Heart right ventricle (tissue), 16 donors: Measurements from ENCODE around the gene DGKD. TPM values are rescaled to one million over a fixed set of nuclear protein-coding genes. Genes with fewer than 3 reads are reported as not detected.

Experiments
- ATAC-seq, 8 donors: fragments of 200-7000 bp; cut with Tn5 transposase; one replicate each; pipeline ENCODE4 v1.9.1; 2020; ENCODE audit warnings: mild to moderate bottlenecking in 8 of 8, moderate library complexity in 8 of 8, moderate number of reproducible peaks in 1 of 8
- DNase-seq, 2 donors: peaks; one replicate each; pipeline ENCODE4 v3.0.0-alpha.2; 2020
- H3K27ac ChIP-seq, 10 donors: fragments of 200-600 bp; sonication (generic) in 2 of 10; one replicate each; pipeline versions ENCODE4 v1.5.0 to v1.8.0; 2020 to 2022; ENCODE audit warnings: mild to moderate bottlenecking in 3 of 10
- H3K27me3 ChIP-seq, 7 donors: fragments of 200-600 bp; one replicate each; pipeline ENCODE4 v1.8.0; 2021 to 2022; ENCODE audit warnings: mild to moderate bottlenecking in 2 of 7
- H3K36me3 ChIP-seq, 9 donors: fragments of 200-600 bp; sonication (generic) in 1 of 9; one replicate each; pipeline versions ENCODE4 v1.5.0 to v1.8.0; 2020 to 2022; ENCODE audit warnings: mild to moderate bottlenecking in 2 of 9
- H3K4me1 ChIP-seq, 9 donors: fragments of 200-600 bp; sonication (generic) in 1 of 9; one replicate each; pipeline versions ENCODE4 v1.5.0 to v1.8.0; 2020 to 2022; ENCODE audit warnings: mild to moderate bottlenecking in 4 of 9
- H3K4me3 ChIP-seq, 10 donors: fragments of 200-600 bp; sonication (generic) in 2 of 10; one replicate each; pipeline versions ENCODE4 v1.5.0 to v1.8.0; 2020 to 2022; ENCODE audit warnings: mild to moderate bottlenecking in 7 of 10, moderate library complexity in 2 of 10
- H3K9me3 ChIP-seq, 11 donors: fragments of 200-600 bp in 10 of 11; sonication (generic) in 2 of 11; one replicate each; pipeline versions ENCODE4 v1.5.0 to v1.8.0; 2013 to 2022; ENCODE audit warnings: mild to moderate bottlenecking in 2 of 11, control low read depth in 1 of 11, moderate library complexity in 1 of 11
- WGBS, 2 donors: extraction: QIAGEN DNeasy Blood & Tissue Kit; methylation state at CpG; one replicate each; pipeline ENCODE4 v1.1.7; 2013; ENCODE audit warnings: inconsistent platforms in 1 of 2; 5-methylcytosine and 5-hydroxymethylcytosine counted together
- intact Hi-C, 10 donors: fragments of 100-400 bp; cut with DNase I; formaldehyde crosslinking; loops; one replicate each; pipeline versions ENCODE4 v1.11.1 to v1.14.2; 2022
- polyA plus RNA-seq, 2 donors: library from polyadenylated mRNA; stranded (reverse); fragments of 200-250 nt; gene quantifications; one replicate each; pipeline ENCODE4 v1.2.3, GENCODE V29; 2013
- total RNA-seq, 10 donors: library from RNA; stranded (reverse); fragmentation: NEBNext Ultra II Directional in 3 of 10; extraction: Animal tissue kit (Norgen Biotek cat#: 25700) in 3 of 10; gene quantifications; one replicate each; pipeline versions ENCODE4 v1.2.1 to v1.2.4, GENCODE V29; 2021 to 2023
- TF ChIP-seq, protein P1 (sequence below), 9 donors: fragments of 200-600 bp; sonication (generic) in 2 of 9; IDR thresholded peaks; one replicate each; pipeline versions ENCODE4 v1.5.0 to v1.8.0; 2021 to 2022; ENCODE audit warnings: antibody characterized with exemption in 9 of 9, mild to moderate bottlenecking in 5 of 9, moderate library complexity in 1 of 9
- donor health status: Arrhythmogenic right ventricular cardiomyopathy.
- donor health status: ischemic (EF 13 %, LVEDD 7.1; RV severe dilation, severe dysfunction).
- donor health status: healthy with polysubstance abuse.
- donor health status: DM: no; HTN: yes; CAD: no.
- donor health status: DM: no; HTN: no; CAD: no.
- donor health status: ischemic (EF 25% LVEDD 6.9; RV normal size, moderate dysfunction).
- donor health status: ischemic (EF 25% LVEDD 5.7; RV mildly dilated, moderate dysfunction).
- donor health status: healthy.
- donor health status: DM: yes; HTN: yes; CAD: no.
- donor health status: Ischemic cardiomyopathy.
- donor health status: ischemic (EF 35%, LVEDD 5.7; RV mildly dilated, moderate dysfunction).
- donor health status: nonischemic (EF 11% LVEDD 7.7; RV severe dilation, severe dysfunction).
- donor health status: DM: yes; HTN: yes; CAD: no.
- donor health status: PGD.
- donor health status: ischemic (EF 29% LVEDD 5.4; RV normal size, mild dysfunction).
- donor health status: nonischemic (EF 23%, LVEDD 6.1; RV moderate dilation, normal function).

DGKD gene
- total and polyA plus RNA-seq, 12 donors = 26.8 to 79.5 (median 44.7) TPM

DNA sequence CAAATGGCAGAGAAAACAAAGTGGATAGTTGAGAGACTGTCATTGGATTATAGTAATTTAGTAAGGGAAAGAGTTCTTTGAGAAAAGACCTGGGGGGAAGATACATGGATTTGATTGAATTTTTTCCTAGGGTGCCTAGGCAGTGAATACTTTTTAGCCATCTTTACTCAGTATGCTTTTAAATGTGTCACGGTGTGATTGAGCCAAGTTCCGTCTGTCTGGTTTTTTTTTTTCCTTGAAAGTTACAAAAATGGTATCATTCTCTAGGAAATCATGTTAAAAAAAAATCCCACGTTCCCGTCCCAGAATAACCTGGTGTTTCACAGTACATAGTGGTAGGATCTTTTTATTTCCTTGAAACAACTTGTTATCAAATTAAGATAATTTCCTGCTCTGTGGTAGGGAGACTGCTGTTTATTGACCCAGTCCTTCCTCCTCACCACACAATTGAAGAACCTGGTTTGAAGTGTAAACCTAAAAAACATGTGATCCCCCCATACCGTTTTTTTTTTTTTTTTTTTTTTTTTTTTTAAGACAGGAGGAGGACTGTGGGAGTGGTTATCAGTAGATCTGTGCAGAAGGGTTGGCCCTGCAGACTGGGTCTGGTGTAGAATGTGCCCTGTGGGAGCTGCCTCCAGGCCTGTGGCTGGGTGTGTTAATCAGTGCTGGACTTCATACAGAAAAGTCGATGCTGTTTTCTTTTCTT is 55.1 kb downstream of the DGKD start:
- H3K36me3 ChIP-seq = peaks cover 0 to 13% (median 0%) of the 10 kb centered on the region in 9 donors
- H3K27ac ChIP-seq = peak overlapping the region in 7 of 10 donors; percentile 36 to 76 (median 58)
- whole genome bisulfite sequencing, 2 donors = 16 to 23% methylated on average over 6 of the region's 6 CpGs
- TF ChIP-seq, protein P1, sequence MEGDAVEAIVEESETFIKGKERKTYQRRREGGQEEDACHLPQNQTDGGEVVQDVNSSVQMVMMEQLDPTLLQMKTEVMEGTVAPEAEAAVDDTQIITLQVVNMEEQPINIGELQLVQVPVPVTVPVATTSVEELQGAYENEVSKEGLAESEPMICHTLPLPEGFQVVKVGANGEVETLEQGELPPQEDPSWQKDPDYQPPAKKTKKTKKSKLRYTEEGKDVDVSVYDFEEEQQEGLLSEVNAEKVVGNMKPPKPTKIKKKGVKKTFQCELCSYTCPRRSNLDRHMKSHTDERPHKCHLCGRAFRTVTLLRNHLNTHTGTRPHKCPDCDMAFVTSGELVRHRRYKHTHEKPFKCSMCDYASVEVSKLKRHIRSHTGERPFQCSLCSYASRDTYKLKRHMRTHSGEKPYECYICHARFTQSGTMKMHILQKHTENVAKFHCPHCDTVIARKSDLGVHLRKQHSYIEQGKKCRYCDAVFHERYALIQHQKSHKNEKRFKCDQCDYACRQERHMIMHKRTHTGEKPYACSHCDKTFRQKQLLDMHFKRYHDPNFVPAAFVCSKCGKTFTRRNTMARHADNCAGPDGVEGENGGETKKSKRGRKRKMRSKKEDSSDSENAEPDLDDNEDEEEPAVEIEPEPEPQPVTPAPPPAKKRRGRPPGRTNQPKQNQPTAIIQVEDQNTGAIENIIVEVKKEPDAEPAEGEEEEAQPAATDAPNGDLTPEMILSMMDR (IDR thresholded peaks at IDR 0.05) = no peak
- H3K4me1 ChIP-seq = peaks cover 0 to 52% (median 38%) of the 10 kb centered on the region in 9 donors
- H3K27me3 ChIP-seq = no peaks in the 10 kb centered on the region
- intact Hi-C loops = loop anchor here in 2 of 10 donors (5.0 kb wide), 1 partner anchor 33 kb away; no protein-coding TSS in a partner anchor
- H3K9me3 ChIP-seq = peaks cover 0 to 22% (median 5%) of the 10 kb centered on the region in 11 donors
- H3K4me3 ChIP-seq = no peak overlapping the region
- peak in 6 of 8 donors; percentile 37 to 81 (median 68) for ATAC-seq
- no peak for DNase-seq

DNA sequence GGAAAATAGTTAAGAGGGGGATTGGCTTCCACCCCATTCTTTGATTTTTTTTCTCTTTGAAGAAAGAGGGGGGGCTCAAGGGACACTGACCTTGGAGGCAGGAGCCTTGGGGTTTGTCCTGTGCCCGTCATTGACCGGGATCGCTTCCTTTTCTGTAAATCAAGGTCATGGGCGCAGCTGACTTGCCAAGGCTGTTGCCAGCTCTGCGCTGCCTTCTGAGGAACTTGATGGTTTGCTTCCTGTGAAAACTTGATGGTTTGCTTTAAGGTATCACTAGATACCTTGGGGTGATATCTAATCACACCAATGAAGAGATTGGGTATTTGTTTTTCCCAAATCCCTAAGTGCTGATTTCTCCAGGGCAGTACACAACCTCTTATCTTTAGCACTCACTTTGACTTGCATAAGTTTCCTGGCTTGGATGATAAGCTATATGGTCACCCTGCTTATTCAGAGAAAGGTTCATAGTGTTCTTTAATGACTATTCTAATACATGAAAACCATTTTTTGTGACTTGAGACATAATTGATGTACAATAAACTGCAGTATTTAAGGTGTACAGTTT is 56.0 kb downstream of the DGKD start:
- TF ChIP-seq, protein P1 (IDR thresholded peaks at IDR 0.05) = no peak
- WGBS, 2 donors = 63 to 68% methylated on average over 5 of the region's 5 CpGs
- Histone ChIP-seq H3K27me3 (no peaks in the 10 kb centered on the region), H3K9me3 (peaks cover 0 to 22% (median 5%) of the 10 kb centered on the region in 11 donors), H3K4me3 (no peak overlapping the region), H3K4me1 (peaks cover 0 to 61% (median 46%) of the 10 kb centered on the region in 9 donors), H3K27ac (peak overlapping the region in 7 of 10 donors; percentile 36 to 76 (median 58)), H3K36me3 (peaks cover 0 to 12% (median 0%) of the 10 kb centered on the region in 9 donors)
- no peak for ATAC-seq
- no peak for DNase-seq
- intact Hi-C loops = no loop called here

DNA sequence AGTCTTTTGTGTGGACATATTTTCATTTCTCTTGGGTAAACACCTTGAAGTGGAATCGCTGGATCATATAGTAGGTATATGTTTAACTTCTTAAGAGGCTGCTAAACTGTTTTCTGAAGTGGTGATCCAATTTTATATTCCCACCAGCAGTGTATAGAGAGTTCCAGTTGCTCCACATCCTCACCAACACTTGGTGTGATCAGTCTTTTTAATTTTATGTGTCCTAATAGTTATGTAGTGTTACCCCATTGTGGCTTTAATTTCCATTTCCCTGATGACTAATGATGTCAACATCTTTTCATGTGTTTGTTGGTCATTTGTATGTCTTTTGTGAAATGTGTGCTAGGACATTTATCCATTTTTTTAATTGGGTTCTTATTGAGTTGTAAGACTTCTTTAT is 56.9 kb downstream of the DGKD start:
- DNase-seq = no peak
- intact Hi-C loops = no loop called here
- no peak for ATAC-seq
- Histone ChIP-seq H3K4me1 (peaks cover 0 to 68% (median 47%) of the 10 kb centered on the region in 9 donors), H3K27ac (no peak overlapping the region), H3K36me3 (peaks cover 0 to 10% (median 0%) of the 10 kb centered on the region in 9 donors), H3K27me3 (no peaks in the 10 kb centered on the region), H3K9me3 (peaks cover 0 to 22% (median 5%) of the 10 kb centered on the region in 11 donors), H3K4me3 (no peak overlapping the region)
- 95 to 100% methylated on average over 1 of the region's 1 CpG for WGBS, 2 donors
- TF ChIP-seq, protein P1 (IDR thresholded peaks at IDR 0.05) = no peak

DNA sequence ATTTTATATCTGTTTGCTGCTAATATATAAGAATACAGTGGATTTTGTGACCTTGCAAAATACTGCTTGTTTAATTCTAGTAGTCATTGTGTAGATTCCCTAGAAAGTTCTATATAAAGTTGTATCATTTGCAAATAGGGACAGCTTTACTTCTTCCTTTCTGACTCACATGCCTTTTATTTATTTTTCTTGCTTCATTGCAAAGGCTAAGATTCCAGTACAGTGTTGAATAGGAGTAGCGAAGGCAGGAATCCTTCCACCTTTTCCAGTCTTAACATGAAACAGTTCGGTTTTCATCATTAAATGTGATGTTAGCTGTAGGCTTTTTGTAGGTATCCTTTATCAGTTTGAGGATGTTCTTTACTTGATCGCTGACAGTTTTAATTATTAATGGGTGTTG is 58.1 kb downstream of the DGKD start:
- TF ChIP-seq, protein P1 (IDR thresholded peaks at IDR 0.05) = no peak
- Histone ChIP-seq H3K4me3 (no peak overlapping the region), H3K9me3 (peaks cover 0 to 22% (median 5%) of the 10 kb centered on the region in 11 donors), H3K36me3 (peaks cover 0 to 10% (median 0%) of the 10 kb centered on the region in 9 donors), H3K27me3 (no peaks in the 10 kb centered on the region), H3K4me1 (peaks cover 0 to 79% (median 53%) of the 10 kb centered on the region in 9 donors), H3K27ac (no peak overlapping the region)
- intact Hi-C loops = no loop called here
- DNase-seq (no peak), ATAC-seq (no peak)
- 98 to 100% methylated on average over 3 of the region's 3 CpGs for WGBS, 2 donors
